GM10847 (cell line): Measurements from ENCODE around the gene FRYL.

Experiments
- POLR2A ChIP-seq: IDR thresholded peaks from 2 replicates; pipeline ENCODE4 v1.6.1; 2011; ENCODE audit not compliant: insufficient read length; ENCODE audit errors: extremely low read depth

Gene FRYL

DNA sequence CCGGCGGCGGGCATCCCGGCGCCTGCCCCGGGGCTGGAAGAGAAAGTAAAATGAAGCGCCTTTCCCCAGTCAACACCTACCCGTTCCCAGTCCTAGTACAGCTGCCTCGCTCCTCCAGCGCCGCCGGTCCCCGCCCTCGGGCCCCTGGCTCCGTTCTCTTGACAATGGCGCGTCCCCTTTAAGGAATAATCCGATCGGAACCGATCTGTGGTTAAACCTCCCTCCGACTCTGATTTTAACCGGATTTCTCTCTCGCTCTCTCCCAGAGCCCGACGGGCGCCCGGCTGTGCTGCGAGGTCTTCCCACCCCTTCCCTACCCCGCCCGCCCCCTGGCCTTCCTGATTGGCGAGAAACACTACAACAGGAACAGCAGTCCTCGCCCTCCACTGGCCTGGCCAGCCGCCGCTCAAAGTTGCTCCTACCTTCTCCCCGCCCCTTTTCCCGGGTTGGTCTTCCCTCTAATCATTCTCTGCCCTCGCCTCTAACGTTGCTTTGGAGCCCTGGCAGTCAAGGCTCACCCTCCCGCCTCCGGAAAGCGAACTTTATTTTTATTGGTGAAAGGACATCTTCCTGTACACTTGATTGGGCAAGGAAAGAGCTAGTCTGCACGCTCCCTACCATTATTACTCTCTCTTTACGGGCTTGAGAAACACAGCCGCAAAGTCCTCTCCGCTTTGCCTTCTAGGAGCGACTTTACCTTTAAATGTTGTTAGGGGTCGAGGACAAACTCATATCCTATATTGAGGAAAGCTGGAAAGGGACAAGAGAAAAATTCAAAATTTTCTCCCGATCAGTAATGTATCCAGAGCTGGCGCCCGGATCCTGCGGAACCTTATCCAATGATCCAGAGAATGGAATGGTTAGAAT is at the start of gene FRYL:
Gene FRYL, minus strand, starts transcription at position 282 of the 867 bp plus-strand sequence. CDS start 145,869 bp downstream, outside the sequence.
- TF ChIP-seq POLR2A: peak; percentile 53

DNA sequence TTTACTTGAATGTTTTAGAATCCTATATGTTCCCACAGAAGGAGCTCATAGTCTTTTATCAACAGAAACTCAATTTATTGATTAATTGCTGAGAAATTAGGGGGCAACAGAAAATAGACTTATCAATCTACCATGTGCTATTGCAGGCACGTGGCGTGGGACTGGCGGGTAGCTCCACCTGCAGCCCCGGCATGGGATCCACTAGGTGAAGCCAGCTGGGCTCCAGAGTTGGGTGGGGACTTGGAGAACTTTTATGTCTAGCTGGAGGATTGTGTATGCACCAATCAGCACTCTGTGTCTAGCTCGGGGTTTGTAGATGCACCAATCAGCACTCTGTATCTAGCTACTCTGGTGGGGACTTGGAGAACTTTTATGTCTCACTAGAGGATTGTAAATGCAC is 47.5 kb upstream of the FRYL start:
- TF ChIP-seq POLR2A: no peak

- TF ChIP-seq POLR2A: no peak
These were observed 36.9 kb upstream of the FRYL start for GRCh38 chr4:48816971-48817370.

DNA sequence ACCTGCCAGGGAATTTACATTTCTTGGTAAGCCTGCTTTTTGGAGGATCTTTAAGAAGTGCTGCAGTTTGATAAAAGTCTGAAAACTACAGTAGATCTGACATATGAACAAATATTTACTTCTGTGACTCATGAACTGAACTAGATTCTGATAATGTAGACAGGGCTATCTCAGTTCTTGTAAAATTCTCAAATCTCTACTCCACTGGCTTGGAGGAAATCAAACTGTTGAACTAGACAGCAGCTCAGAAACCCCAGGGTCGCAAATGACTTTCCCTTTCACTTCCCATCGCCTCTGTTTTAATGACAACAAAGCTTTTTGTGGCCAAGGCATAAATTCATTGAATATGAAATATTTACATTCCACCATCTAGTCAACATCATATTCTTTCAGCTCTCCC is 35.4 kb upstream of the FRYL start:
- TF ChIP-seq POLR2A: no peak

- no peak for TF ChIP-seq POLR2A
These were observed 33.9 kb upstream of the FRYL start for GRCh38 chr4:48813964-48814363.

- TF ChIP-seq POLR2A: no peak
These were observed 32.8 kb upstream of the FRYL start for GRCh38 chr4:48812866-48813265.

- no peak for TF ChIP-seq POLR2A
These were observed 24.7 kb upstream of the FRYL start for GRCh38 chr4:48804584-48805301.

DNA sequence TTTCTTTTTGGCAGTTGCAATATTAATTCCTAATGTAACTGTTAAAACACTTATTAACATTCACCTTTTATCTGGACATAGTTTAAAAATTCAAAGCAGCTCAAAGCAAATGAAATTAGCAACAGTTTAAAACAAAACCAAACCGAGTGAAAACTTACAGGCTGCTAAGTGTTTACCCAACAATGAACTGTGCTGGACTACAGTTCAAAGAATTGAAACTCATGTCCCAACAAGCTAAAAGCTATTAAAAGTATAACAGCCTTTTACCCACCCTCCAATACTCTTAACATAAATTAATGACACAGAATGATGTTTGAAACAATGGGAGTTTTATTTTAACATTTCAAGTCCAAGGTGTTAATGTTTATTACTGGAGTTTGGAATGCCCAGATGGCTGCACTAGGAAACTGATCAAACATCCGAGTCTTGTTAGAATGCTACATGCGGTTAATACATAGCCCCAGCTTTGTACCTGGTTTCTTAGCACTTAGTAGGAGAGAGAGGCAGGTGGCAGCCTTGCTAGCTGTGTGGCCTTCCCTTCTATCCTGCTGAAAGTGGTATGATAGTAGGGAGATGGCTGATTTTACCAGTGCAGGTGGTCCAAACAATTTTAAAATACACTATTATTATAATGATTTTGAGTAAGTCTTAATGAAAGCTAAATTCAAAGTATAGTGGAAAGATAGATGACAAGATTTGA is 21.1 kb upstream of the FRYL start:
- no peak for TF ChIP-seq POLR2A

DNA sequence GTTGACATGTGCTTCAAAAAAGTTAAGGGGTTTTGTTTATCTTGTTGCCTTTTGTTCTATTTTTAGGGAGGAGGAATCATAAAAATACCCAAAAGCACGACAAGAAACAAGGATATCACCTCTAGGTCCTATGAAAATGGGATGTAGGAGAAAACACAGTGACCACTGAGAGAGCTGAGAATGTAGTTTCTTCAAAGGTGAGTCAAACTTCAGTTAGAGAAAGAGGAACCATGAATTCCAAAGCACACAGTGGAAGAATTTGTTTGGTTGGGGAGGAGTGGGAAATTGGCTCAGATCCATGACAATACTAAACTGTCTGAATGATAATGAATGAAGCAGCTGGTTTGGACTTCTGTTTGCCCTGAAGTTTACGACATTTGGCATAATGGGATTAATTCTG is 19.1 kb upstream of the FRYL start:
- no peak for TF ChIP-seq POLR2A

- no peak for TF ChIP-seq POLR2A
These were observed 18.0 kb upstream of the FRYL start for GRCh38 chr4:48798117-48798516.

- no peak for TF ChIP-seq POLR2A
These were observed 17.0 kb upstream of the FRYL start for GRCh38 chr4:48796927-48797679.

- no peak for TF ChIP-seq POLR2A
These were observed 16.3 kb upstream of the FRYL start for GRCh38 chr4:48796191-48796926.

DNA sequence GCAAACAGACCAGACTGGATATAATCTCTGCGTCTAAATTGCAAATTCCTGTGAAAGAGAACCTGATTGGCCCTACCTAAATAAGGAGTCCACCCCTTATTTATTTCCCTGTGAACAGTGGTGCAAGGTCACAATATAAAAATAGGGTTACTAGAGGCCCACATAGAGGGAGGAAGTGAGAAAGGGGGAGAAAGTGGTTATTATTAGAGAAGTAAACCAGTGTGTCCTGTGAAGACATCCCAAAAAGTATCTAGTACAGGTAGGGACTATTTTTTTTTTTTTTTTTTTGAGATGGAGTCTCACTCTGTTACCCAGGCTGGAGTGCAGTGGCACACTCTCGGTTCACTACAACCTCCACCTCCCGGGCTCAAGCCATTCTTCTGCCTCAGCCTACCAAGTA is 15.0 kb upstream of the FRYL start:
- no peak for TF ChIP-seq POLR2A

GRCh38 chr4:48792348-48793006 is 12.4 kb upstream of the FRYL start:
- TF ChIP-seq POLR2A: no peak

- no peak for TF ChIP-seq POLR2A
These were observed 11.2 kb upstream of the FRYL start for GRCh38 chr4:48791313-48791712.
